Measurements from ENCODE around the gene EME2.

Gene EME2

DNA sequence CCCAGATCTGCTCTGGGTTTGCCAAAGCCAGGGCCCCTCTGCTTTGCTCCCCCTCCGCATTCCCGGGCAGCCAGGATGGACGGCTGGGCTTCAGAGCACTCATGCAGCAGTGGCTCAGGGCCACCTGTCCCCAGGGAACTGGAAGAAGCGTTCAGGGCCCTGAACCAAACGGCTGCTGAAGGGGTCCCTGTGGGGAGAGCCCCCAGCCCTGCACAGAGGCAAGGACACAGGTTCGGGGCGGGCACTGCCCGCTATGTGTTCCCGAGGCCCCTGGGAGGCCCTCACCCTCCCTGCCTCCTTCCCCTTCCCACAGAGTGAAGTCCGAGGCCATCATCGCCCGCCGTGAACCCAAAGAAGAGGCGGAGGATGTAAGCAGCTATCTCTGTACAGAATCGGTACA, 11.7 kb upstream of the EME2 start:
- no peak overlapping the region for H3K9ac ChIP-seq (ENCODE audit: low read length)
- no peaks in the 10 kb centered on the region for H4K20me1 ChIP-seq (ENCODE audit: insufficient read depth, low read length)
- H3K4me2 ChIP-seq (ENCODE audit: low read length): no peak overlapping the region
- peaks cover 2% of the 10 kb centered on the region for H3K36me3 ChIP-seq (replicated peaks; ENCODE audit: low read depth, low read length)
- TF ChIP-seq EZH2phosphoT487 (IDR thresholded peaks at IDR 0.05; ENCODE audit: low read depth): no peak
- TF ChIP-seq, protein P1, sequence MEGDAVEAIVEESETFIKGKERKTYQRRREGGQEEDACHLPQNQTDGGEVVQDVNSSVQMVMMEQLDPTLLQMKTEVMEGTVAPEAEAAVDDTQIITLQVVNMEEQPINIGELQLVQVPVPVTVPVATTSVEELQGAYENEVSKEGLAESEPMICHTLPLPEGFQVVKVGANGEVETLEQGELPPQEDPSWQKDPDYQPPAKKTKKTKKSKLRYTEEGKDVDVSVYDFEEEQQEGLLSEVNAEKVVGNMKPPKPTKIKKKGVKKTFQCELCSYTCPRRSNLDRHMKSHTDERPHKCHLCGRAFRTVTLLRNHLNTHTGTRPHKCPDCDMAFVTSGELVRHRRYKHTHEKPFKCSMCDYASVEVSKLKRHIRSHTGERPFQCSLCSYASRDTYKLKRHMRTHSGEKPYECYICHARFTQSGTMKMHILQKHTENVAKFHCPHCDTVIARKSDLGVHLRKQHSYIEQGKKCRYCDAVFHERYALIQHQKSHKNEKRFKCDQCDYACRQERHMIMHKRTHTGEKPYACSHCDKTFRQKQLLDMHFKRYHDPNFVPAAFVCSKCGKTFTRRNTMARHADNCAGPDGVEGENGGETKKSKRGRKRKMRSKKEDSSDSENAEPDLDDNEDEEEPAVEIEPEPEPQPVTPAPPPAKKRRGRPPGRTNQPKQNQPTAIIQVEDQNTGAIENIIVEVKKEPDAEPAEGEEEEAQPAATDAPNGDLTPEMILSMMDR (IDR thresholded peaks at IDR 0.05; ENCODE audit: low read depth, low read length): no peak
- no peaks in the 10 kb centered on the region for H3K27me3 ChIP-seq (ENCODE audit: low read depth, low read length)
- H3K4me1 ChIP-seq (ENCODE audit: low read length): no peaks in the 10 kb centered on the region
- no peaks in the 10 kb centered on the region for H3K9me3 ChIP-seq (ENCODE audit: insufficient read depth, low read length)
- H3K4me3 ChIP-seq (ENCODE audit: low read length): no peak overlapping the region
- no peak overlapping the region for H2AFZ ChIP-seq (ENCODE audit: low read depth, low read length)
- no peaks in the 10 kb centered on the region for H3K79me2 ChIP-seq (ENCODE audit: low read length)
- no peak overlapping the region for H3K27ac ChIP-seq (ENCODE audit: low read length)

DNA sequence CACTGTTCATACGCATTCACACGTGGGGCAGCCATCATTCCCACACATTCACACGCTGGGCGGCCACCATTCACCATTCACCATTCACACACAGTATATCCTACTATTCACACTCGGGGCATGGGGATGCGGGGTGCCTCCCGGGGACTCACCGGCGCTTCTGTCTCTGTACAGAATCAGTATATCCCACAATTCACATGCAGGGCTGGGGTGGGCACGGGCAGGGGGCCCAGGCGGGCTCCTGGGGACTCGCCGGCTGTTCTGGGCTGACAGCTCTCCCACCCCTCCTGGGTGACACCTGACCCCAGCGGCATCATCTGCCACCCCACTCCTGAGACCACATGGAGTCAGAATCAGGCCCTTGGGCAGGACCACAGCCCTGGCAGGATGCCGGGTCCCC, 10.9 kb upstream of the EME2 start:
- Histone ChIP-seq H3K4me3 (ENCODE audit: low read length) (no peak overlapping the region), H3K36me3 (replicated peaks; ENCODE audit: low read depth, low read length) (peaks cover 2% of the 10 kb centered on the region), H3K4me1 (ENCODE audit: low read length) (no peaks in the 10 kb centered on the region), H4K20me1 (ENCODE audit: insufficient read depth, low read length) (no peaks in the 10 kb centered on the region), H3K4me2 (ENCODE audit: low read length) (no peak overlapping the region), H3K79me2 (ENCODE audit: low read length) (no peaks in the 10 kb centered on the region), H3K9ac (ENCODE audit: low read length) (no peak overlapping the region), H3K9me3 (ENCODE audit: insufficient read depth, low read length) (no peaks in the 10 kb centered on the region), H3K27me3 (ENCODE audit: low read depth, low read length) (no peaks in the 10 kb centered on the region), H2AFZ (ENCODE audit: low read depth, low read length) (no peak overlapping the region), H3K27ac (ENCODE audit: low read length) (no peak overlapping the region)
- TF ChIP-seq EZH2phosphoT487 (IDR thresholded peaks at IDR 0.05; ENCODE audit: low read depth): no peak
- TF ChIP-seq, protein P1 (IDR thresholded peaks at IDR 0.05; ENCODE audit: low read depth, low read length): no peak

DNA sequence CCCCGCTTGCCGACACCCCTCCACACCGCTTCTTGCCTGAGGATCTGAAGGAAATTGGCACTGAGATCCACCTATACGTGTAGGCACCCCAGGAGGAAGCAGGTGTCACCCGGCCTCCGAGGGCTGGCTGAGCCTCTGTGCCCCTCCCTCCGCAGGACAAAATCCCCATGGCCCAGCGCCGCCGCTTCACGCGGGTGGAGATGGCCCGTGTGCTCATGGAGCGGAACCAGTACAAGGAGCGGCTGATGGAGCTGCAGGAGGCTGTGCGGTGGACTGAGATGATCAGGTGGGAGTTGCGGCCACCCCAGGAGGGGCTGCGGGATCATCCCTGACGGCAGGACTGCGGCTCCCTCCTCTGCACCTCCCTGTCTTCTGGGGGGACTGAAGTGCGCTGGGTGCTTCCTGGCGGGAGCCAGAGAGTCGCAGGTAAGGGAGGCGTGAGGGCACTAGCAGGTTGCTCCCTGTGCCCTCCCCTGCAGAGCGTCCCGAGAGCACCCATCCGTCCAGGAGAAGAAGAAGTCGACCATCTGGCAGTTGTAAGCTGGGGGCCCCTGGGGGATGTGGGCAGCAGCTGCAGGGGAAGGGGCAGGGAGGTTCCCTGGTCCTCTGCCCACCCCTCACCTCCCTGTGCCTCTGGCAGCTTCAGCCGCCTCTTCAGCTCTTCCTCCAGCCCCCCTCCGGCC, 10.3 kb upstream of the EME2 start:
- H3K36me3 ChIP-seq (replicated peaks; ENCODE audit: low read depth, low read length): peaks cover 2% of the 10 kb centered on the region
- no peak overlapping the region for H3K4me3 ChIP-seq (ENCODE audit: low read length)
- no peak overlapping the region for H2AFZ ChIP-seq (ENCODE audit: low read depth, low read length)
- H3K4me1 ChIP-seq (ENCODE audit: low read length): no peaks in the 10 kb centered on the region
- no peaks in the 10 kb centered on the region for H3K79me2 ChIP-seq (ENCODE audit: low read length)
- no peak overlapping the region for H3K4me2 ChIP-seq (ENCODE audit: low read length)
- H3K27ac ChIP-seq (ENCODE audit: low read length): no peak overlapping the region
- no peaks in the 10 kb centered on the region for H3K9me3 ChIP-seq (ENCODE audit: insufficient read depth, low read length)
- TF ChIP-seq, protein P1 (IDR thresholded peaks at IDR 0.05; ENCODE audit: low read depth, low read length): no peak
- no peak for TF ChIP-seq EZH2phosphoT487 (IDR thresholded peaks at IDR 0.05; ENCODE audit: low read depth)
- H3K9ac ChIP-seq (ENCODE audit: low read length): no peak overlapping the region
- no peaks in the 10 kb centered on the region for H4K20me1 ChIP-seq (ENCODE audit: insufficient read depth, low read length)
- H3K27me3 ChIP-seq (ENCODE audit: low read depth, low read length): no peaks in the 10 kb centered on the region

DNA sequence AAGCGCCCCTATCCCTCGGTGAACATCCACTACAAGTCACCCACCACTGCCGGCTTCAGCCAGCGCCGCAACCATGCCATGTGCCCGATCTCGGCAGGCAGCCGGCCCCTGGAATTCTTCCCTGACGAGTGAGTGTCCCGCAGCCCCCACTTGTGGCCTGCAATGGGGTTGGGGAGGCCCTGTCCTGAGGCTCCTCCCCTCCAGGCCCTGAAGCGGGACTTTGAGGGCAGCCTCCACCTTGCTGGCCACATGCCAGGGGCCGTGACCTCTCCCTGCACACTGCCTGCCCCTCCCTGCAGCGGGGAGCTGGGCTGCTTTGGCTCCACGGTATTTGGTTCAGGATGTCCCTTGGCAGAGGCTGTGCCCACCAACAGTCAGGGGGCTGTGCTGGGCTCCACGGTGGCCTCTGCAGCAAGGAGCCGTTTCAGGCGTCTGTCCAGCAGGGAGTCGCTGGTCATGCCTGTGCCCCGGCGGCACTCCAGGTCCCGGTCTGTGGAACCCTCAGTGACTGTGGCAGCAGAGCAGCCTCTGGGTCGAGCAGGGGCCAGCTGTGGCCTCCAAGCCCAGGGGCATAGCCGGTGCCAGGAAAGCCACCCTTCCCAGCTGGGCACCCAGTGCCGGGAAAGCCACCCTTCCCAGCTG, 9.6 kb upstream of the EME2 start:
- TF ChIP-seq, protein P1 (IDR thresholded peaks at IDR 0.05; ENCODE audit: low read depth, low read length): no peak
- no peak for TF ChIP-seq EZH2phosphoT487 (IDR thresholded peaks at IDR 0.05; ENCODE audit: low read depth)
- no peak overlapping the region for H3K9ac ChIP-seq (ENCODE audit: low read length)
- no peaks in the 10 kb centered on the region for H4K20me1 ChIP-seq (ENCODE audit: insufficient read depth, low read length)
- no peak overlapping the region for H3K4me3 ChIP-seq (ENCODE audit: low read length)
- no peaks in the 10 kb centered on the region for H3K79me2 ChIP-seq (ENCODE audit: low read length)
- H3K9me3 ChIP-seq (ENCODE audit: insufficient read depth, low read length): no peaks in the 10 kb centered on the region
- no peak overlapping the region for H3K27ac ChIP-seq (ENCODE audit: low read length)
- no peak overlapping the region for H2AFZ ChIP-seq (ENCODE audit: low read depth, low read length)
- H3K36me3 ChIP-seq (replicated peaks; ENCODE audit: low read depth, low read length): peaks cover 2% of the 10 kb centered on the region
- H3K27me3 ChIP-seq (ENCODE audit: low read depth, low read length): no peaks in the 10 kb centered on the region
- H3K4me1 ChIP-seq (ENCODE audit: low read length): no peaks in the 10 kb centered on the region
- H3K4me2 ChIP-seq (ENCODE audit: low read length): no peak overlapping the region
